ENCODE measurements around the gene SLC37A3. TPM values are rescaled to one million over a fixed set of nuclear protein-coding genes. Genes with fewer than 3 reads are reported as not detected.

SLC37A3 gene
- total and polyA plus RNA-seq, 9 donors, result 30.6 to 74.6 (median 39.4) TPM

GRCh38 chr7:140310337-140311002, 87.9 kb downstream of the SLC37A3 start:
- peaks cover 11% of the 10 kb centered on the region for H3K4me1 ChIP-seq (ENCODE audit: insufficient read depth)
- intact Hi-C loops (cut with DNase I), result loop anchor here in 2 of 4 donors (10.0 kb wide), 2 partner anchors 126 to 136 kb away; partner anchors contain the start of gene KDM7A (in 1 of the 2)
- no peak for DNase-seq
- no peaks in the 10 kb centered on the region for H3K27me3 ChIP-seq
- H3K36me3 ChIP-seq, result no peaks in the 10 kb centered on the region
- no peak overlapping the region for H3K4me3 ChIP-seq
- H3K27ac ChIP-seq, result no peak overlapping the region
- H3K9me3 ChIP-seq, result no peaks in the 10 kb centered on the region
- no peak for TF ChIP-seq POLR2A (IDR thresholded peaks at IDR 0.05)
- no peak for TF ChIP-seq EP300 (IDR thresholded peaks at IDR 0.05)
- TF ChIP-seq CTCF (IDR thresholded peaks at IDR 0.05), result no peak
- 6 to 34% (median 27%) methylated on average over 3 of the region's 3 CpGs for WGBS, 3 donors

- H3K27ac ChIP-seq, result peak overlapping the region in 1 of 2 donors; percentile 36
- no peak overlapping the region for H3K4me3 ChIP-seq
- TF ChIP-seq POLR2A (IDR thresholded peaks at IDR 0.05) (no peak), EP300 (IDR thresholded peaks at IDR 0.05) (no peak), CTCF (IDR thresholded peaks at IDR 0.05) (no peak)
- WGBS, 3 donors, result 14 to 53% (median 35%) methylated on average over 3 of the region's 3 CpGs
- DNase-seq, result no peak
- H3K4me1 ChIP-seq (ENCODE audit: insufficient read depth), result peaks cover 10% of the 10 kb centered on the region
- H3K9me3 ChIP-seq, result no peaks in the 10 kb centered on the region
- intact Hi-C loops (cut with DNase I), result no loop called here
- no peaks in the 10 kb centered on the region for H3K36me3 ChIP-seq
- H3K27me3 ChIP-seq, result no peaks in the 10 kb centered on the region
Observed at GRCh38 chr7:140308060-140308459, 90.3 kb downstream of the SLC37A3 start.

- 86 to 94% (median 87%) methylated on average over 3 of the region's 3 CpGs for WGBS, 3 donors
- Histone ChIP-seq H3K27ac (no peak overlapping the region), H3K27me3 (no peaks in the 10 kb centered on the region), H3K4me3 (no peak overlapping the region), H3K4me1 (ENCODE audit: insufficient read depth) (peaks cover 6% of the 10 kb centered on the region), H3K36me3 (no peaks in the 10 kb centered on the region), H3K9me3 (no peaks in the 10 kb centered on the region)
- intact Hi-C loops (cut with DNase I), result no loop called here
- TF ChIP-seq EP300 (IDR thresholded peaks at IDR 0.05), result no peak
- TF ChIP-seq POLR2A (IDR thresholded peaks at IDR 0.05), result no peak
- no peak for TF ChIP-seq CTCF (IDR thresholded peaks at IDR 0.05)
- DNase-seq, result no peak
Observed at GRCh38 chr7:140304191-140304799, 94.0 kb downstream of the SLC37A3 start.

DNA sequence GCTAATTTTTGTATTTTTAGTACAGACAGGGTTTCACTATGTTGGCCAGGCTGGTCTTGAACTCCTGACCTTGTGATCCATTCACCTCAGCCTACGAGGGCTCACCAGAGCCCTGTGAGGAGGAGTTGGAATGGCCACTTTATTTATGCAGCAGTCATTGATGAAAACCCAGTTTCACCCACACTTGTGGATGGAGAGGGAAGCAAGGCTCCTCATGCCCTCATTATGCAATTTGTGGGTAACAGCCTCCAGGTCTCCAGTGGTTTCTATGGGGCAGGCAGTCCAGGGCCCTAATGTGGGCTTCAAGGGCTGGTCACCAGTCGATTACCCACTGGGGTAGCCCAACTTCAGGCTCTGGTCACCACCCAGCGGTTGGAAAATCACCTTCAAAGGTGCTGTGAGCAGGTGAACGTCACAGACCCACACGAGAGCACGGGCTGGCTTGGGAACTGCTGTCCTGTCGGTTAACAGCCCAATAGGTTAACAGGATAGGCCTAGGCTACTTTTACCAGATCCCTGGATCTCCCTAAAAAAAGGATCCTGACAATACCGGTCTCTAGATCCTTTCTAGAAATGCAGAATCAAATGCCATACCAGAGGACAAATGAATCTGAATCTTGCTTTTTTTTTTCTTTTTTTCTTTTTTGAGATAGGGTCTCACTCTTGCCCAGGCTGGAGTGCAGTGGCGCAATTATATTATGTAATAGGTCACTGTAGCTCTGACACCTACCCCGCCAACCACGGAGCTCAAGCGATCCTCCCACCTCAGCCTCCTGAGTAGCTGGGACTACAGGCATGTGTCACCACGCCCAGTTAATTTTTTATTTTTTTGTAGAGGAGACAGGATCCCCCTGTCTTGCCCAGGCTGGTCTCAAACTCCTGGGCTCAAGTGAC, 97.8 kb downstream of the SLC37A3 start:
- no peak for DNase-seq
- 83 to 88% (median 85%) methylated on average over 13 of the region's 13 CpGs for WGBS, 3 donors
- no peak overlapping the region for H3K4me3 ChIP-seq
- no peaks in the 10 kb centered on the region for H3K36me3 ChIP-seq
- no peaks in the 10 kb centered on the region for H3K9me3 ChIP-seq
- H3K27ac ChIP-seq, result no peak overlapping the region
- TF ChIP-seq CTCF (IDR thresholded peaks at IDR 0.05) (no peak), EP300 (IDR thresholded peaks at IDR 0.05) (no peak), POLR2A (IDR thresholded peaks at IDR 0.05) (no peak)
- no peaks in the 10 kb centered on the region for H3K27me3 ChIP-seq
- intact Hi-C loops (cut with DNase I), result no loop called here
- no peaks in the 10 kb centered on the region for H3K4me1 ChIP-seq (ENCODE audit: insufficient read depth)

All from ovary (tissue), 9 donors.